GM18498 (cell line): ENCODE results near the gene TMEM255B.
"Not testable (repeated sequence)": the region's sequence is repeated elsewhere in the genome, so short reads cannot be mapped to it uniquely, and the experiment has no call there.

ENCODE experiments used
- ATAC-seq: cut with Tn5 transposase; IDR thresholded peaks from one replicate; pipeline ENCODE4 v1.9.1; 2021; ENCODE audit warnings: mild to moderate bottlenecking, moderate library complexity; ENCODE audit not compliant: unreplicated experiment

TMEM255B gene

GRCh38 chr13:113734099-113734825 is 24.8 kb upstream of the TMEM255B start:
- no peak for ATAC-seq

GRCh38 chr13:113734826-113735125 is 24.2 kb upstream of the TMEM255B start:
- no peak for ATAC-seq

- ATAC-seq = no peak
Observed at GRCh38 chr13:113735194-113735593, 23.8 kb upstream of the TMEM255B start.

GRCh38 chr13:113735750-113736149 is 23.3 kb upstream of the TMEM255B start:
- no peak for ATAC-seq

GRCh38 chr13:113736258-113736731 is 22.7 kb upstream of the TMEM255B start:
- no peak for ATAC-seq

DNA sequence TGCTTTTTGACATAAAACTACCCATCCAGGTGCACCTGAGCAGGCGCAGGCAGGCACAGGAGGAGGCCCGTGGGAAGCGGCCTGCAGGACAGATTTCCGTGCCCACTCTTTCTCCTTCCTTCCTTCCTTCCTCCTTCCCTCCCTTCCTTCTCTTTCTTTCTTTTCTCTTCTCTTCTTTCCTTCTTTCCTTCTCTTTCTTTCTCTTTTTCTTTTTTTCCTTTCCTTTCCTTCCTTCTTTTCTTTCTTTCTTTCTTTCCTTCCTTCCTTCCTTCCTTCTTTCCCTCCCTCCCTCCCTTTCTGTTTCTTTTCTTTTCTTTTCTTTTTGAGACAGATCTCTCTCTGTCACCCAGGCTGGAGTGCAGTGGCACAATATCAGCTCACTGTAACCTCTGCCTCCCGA is 21.2 kb upstream of the TMEM255B start:
- no peak for ATAC-seq

DNA sequence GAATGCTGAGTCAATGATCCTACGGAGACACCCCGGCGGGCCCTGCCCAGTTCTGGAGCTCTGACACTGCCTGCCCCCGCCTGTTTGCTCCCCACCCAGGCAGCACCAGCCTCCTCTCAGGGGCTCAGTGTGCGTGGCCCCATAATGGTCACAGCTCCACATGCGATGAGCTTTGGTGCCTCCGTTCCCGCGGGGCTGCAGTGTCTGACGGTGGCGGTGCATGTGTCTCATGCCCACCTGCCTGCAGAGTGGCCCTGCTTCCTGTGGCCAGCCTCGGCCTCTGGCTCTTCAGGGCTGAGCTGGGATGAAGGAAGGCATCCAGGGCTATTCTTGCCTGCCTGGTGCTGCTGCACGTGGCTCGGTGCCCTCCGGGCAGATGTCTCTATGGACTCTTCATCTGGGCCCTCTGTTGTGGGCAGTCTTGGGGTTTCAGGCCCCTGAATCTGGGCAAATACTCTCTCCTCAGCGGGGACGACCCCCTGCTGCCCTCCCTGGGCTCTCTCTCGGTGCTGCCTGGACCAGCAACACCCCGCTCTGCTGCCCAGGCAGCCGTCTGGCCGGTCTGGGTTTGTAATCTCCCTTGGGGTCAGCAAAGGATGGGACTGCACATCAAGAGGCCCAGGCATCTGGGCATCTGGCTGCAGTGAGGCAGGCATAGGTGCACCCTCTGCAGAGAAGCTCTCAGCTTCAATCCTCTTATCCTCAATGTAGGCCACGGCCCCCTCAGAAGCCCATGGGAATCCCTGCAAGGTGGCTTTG is 19.3 kb upstream of the TMEM255B start:
- ATAC-seq = no peak

GRCh38 chr13:113740286-113740556 is 18.8 kb upstream of the TMEM255B start:
- ATAC-seq = no peak

- ATAC-seq = no peak
Observed at GRCh38 chr13:113740661-113741060, 18.4 kb upstream of the TMEM255B start.

- ATAC-seq = no peak
Observed at GRCh38 chr13:113741191-113741668, 17.8 kb upstream of the TMEM255B start.

- no peak for ATAC-seq
Observed at GRCh38 chr13:113742000-113742441, 17.0 kb upstream of the TMEM255B start.

DNA sequence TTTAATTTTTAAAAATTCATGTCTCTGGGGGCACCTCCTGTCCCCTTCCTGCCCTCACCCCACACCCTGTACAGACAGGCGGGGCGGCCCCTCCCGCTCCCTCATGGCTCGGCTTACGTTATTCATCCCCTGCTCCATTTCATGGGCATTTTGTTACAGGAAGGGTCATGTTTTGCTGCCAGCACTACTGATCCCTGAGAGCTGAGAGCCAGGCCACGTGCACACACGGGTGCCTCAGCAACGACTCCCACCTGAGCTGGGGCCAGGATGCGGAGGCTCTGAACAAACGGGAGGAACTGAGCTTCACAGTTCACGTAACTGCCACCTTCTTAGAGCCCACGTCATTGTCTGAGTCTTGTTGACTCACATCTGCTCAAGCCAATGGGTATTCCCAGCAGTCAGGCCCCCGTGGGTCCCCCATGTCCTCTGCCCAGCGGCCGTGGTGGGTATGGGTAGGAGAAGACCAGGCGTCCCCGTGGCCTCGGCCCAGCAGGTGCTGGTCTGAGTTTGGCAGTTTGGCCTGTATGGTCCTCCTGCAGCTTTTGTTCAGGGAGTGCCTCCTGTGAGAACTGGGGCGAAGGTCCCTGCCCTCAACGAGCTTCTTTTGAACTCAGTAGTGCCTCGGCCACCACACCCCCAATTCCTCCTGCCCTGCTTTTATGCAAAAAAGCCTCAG is 16.4 kb upstream of the TMEM255B start:
- no peak for ATAC-seq

GRCh38 chr13:113743366-113744195 is 15.4 kb upstream of the TMEM255B start:
- no peak for ATAC-seq

- ATAC-seq = no peak
Observed at GRCh38 chr13:113744197-113745000, 14.6 kb upstream of the TMEM255B start.

DNA sequence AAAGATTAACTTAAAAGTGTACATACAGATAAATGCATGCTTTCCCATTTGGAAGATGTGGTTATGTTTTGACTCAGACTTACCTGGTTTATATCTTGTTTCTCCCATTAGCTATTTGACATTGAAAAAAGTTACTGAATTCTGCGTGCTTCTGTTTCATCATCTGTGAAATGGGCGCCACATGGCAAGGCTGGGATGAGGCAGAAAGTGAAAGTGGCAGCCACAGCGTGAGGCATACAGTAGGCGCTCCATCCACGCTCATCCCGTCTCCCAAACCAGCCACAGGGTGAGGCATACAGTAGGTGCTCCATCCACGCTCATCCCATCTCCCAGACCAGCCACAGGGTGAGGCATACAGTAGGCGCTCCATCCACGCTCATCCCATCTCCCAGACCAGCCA is 14.0 kb upstream of the TMEM255B start:
- no peak for ATAC-seq

- ATAC-seq = not testable (repeated sequence)
Observed at GRCh38 chr13:113745500-113746142, 13.4 kb upstream of the TMEM255B start.

DNA sequence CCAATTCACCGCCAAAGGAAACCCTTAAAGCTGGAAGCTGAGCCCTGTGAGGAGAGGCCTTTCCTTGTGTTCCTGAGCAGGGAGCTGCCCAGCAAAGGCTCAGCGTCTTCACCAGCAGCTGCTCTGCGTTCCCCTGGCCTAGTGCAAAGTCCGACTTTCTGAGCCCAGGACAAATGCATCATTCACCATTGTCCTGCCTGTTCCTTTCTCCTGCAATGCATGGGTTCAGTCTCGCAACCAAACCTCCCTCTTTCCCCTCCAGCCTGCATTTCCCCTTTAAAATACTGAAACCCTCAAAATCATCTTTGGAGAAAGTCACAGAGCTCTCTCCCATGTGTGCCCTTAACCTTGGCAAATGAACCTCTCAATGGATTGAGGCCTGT is 12.9 kb upstream of the TMEM255B start:
- no peak for ATAC-seq

- ATAC-seq = no peak
Observed at GRCh38 chr13:113746671-113747070, 12.4 kb upstream of the TMEM255B start.

- no peak for ATAC-seq
Observed at GRCh38 chr13:113747291-113747833, 11.7 kb upstream of the TMEM255B start.
